ENCODE data around the gene USP15. TPM values are rescaled to one million over a fixed set of nuclear protein-coding genes. Genes with fewer than 3 reads are reported as not detected.

USP15 gene
- total and polyA plus RNA-seq, 8 donors = 42.2 to 107 (median 48.4) TPM

DNA sequence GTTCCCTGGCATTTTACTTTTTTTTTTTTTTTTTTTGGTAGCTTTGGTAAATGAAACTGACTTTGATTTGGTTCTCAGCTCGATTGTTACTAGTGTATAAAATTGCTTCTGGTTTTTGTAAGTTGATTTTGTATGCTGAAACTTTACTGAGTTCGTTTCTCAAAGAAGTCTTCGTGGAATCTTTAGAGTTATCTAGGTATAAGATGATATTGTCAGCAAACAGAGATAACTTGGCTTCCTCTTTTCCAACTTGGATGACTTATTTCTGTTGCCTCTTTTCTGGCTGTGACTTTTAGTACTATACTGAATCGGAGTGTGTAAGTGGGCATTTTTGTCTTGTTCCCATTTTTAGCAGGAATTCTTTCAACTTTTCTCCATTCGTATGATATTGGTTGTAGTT lies 28.1 kb downstream of the USP15 start:
- Histone ChIP-seq H3K4me3 (no peak overlapping the region), H3K27ac (no peak overlapping the region), H3K27me3 (no peaks in the 10 kb centered on the region), H3K9me3 (no peaks in the 10 kb centered on the region), H3K4me1 (peaks cover 0 to 46% of the 10 kb centered on the region in 2 donors), H3K36me3 (no peaks in the 10 kb centered on the region)
- intact Hi-C loops (cut with DNase I) = no loop called here
- no peak for DNase-seq
- TF ChIP-seq, protein P1, sequence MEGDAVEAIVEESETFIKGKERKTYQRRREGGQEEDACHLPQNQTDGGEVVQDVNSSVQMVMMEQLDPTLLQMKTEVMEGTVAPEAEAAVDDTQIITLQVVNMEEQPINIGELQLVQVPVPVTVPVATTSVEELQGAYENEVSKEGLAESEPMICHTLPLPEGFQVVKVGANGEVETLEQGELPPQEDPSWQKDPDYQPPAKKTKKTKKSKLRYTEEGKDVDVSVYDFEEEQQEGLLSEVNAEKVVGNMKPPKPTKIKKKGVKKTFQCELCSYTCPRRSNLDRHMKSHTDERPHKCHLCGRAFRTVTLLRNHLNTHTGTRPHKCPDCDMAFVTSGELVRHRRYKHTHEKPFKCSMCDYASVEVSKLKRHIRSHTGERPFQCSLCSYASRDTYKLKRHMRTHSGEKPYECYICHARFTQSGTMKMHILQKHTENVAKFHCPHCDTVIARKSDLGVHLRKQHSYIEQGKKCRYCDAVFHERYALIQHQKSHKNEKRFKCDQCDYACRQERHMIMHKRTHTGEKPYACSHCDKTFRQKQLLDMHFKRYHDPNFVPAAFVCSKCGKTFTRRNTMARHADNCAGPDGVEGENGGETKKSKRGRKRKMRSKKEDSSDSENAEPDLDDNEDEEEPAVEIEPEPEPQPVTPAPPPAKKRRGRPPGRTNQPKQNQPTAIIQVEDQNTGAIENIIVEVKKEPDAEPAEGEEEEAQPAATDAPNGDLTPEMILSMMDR (IDR thresholded peaks at IDR 0.05) = no peak
- ATAC-seq = no peak

DNA sequence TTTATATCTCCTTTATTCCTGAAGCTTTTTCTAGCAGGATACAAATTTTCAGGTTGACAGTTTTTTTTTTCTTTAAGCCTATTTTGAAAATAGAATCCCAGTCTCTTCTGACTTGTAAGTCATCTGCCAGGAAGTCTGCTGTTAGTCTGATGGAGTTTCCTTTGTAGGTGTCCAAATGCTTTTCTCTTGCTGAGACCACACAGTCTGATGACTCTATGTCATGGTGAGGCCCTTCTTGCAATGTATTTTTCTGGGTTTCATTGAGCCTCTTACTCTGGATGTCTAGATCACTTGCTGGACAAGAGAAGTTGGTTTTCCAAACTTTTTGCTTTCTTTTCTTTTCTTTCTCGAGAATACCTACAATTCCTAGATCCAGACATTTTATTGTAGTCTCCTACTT lies 30.6 kb downstream of the USP15 start:
- peaks cover 0 to 39% of the 10 kb centered on the region in 2 donors for H3K4me1 ChIP-seq
- DNase-seq (no peak), ATAC-seq (no peak)
- H3K27ac ChIP-seq = no peak overlapping the region
- no peak overlapping the region for H3K4me3 ChIP-seq
- no peaks in the 10 kb centered on the region for H3K27me3 ChIP-seq
- no peaks in the 10 kb centered on the region for H3K9me3 ChIP-seq
- intact Hi-C loops (cut with DNase I) = no loop called here
- peaks cover 0 to 13% of the 10 kb centered on the region in 2 donors for H3K36me3 ChIP-seq
- TF ChIP-seq, protein P1 (IDR thresholded peaks at IDR 0.05) = no peak

DNA sequence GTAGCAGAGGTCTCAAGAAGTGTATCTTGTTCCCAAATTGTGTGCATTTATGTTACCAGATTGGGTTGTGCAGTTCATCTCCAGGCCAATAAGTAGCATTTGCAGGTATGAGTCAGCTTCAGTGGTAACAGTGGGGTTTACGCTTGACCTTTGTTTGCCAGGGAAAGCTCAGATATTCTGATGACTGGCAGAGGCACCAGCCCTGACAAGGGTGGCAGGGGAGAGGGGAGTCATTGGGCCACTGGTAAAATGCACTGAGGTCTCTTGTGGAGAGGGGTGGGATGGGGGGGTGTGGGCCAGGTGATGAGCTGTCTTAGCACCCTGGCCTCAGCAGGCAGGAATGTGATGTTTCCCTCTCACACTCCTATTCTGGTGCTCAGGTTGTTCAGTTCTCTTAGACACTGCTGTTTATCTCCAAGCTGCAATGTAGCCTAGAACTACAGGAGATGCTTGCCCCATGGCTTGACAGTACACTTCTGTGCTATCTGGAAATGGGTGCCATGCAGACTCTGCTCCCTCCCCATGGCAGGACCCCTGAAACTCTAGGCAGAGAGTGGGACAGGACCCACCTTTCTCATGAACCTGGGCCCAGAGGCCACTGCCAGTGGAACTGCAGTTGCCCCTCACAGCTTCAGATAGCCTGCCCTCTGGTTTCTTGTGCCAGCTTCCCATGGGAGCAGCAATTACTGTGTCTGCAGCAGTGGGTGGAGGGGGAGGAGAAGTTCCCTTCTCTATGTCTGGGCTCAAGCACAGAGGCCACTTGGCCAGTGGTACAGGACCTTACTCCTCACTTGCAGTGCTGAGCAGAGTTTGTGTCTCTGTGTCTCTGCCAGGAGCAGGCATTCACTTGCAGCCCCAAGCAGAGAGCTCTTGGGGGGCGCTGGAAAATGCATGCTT lies 31.9 kb downstream of the USP15 start:
- H3K4me3 ChIP-seq = no peak overlapping the region
- peak in 1 of 4 donors; percentile 30 for DNase-seq
- ATAC-seq = peak; percentile 41
- no peaks in the 10 kb centered on the region for H3K27me3 ChIP-seq
- H3K4me1 ChIP-seq = peaks cover 0 to 44% of the 10 kb centered on the region in 2 donors
- no peaks in the 10 kb centered on the region for H3K9me3 ChIP-seq
- peaks cover 0 to 25% of the 10 kb centered on the region in 2 donors for H3K36me3 ChIP-seq
- TF ChIP-seq, protein P1 (IDR thresholded peaks at IDR 0.05) = no peak
- intact Hi-C loops (cut with DNase I) = no loop called here
- H3K27ac ChIP-seq = no peak overlapping the region

DNA sequence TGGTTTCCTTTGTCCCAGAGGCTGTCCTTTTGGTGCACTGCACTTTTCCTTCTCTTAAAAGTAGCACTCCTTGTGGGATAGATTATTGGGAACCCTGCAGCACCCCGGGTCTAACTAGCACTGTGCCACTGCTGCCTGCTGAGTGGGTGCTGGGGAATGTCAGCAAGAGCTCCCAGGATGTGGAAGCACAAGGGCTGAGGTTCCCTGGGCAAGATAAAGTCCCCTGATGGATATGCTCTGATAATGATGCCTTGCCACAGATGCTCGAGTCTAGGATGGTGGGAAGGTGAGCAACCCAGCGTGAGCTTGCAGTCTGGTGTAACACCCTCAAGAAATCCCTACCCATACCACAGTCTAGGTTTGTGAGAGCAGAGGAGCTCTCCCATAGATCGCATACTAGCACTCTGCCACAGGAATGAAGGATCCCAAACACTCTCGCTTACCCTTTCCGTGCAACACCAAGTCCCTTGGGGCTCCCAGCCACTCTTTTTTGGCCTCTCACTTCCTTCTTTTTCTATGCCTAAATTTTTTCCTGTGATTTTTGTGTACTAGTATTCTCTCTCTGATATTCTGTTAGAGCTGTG lies 32.6 kb downstream of the USP15 start:
- intact Hi-C loops (cut with DNase I) = no loop called here
- Histone ChIP-seq H3K9me3 (no peaks in the 10 kb centered on the region), H3K27me3 (no peaks in the 10 kb centered on the region), H3K36me3 (peaks cover 0 to 31% of the 10 kb centered on the region in 2 donors), H3K4me1 (peaks cover 0 to 44% of the 10 kb centered on the region in 2 donors), H3K4me3 (no peak overlapping the region), H3K27ac (no peak overlapping the region)
- DNase-seq = peak in 1 of 4 donors; percentile 6
- peak; percentile 32 for ATAC-seq
- TF ChIP-seq, protein P1 (IDR thresholded peaks at IDR 0.05) = no peak

DNA sequence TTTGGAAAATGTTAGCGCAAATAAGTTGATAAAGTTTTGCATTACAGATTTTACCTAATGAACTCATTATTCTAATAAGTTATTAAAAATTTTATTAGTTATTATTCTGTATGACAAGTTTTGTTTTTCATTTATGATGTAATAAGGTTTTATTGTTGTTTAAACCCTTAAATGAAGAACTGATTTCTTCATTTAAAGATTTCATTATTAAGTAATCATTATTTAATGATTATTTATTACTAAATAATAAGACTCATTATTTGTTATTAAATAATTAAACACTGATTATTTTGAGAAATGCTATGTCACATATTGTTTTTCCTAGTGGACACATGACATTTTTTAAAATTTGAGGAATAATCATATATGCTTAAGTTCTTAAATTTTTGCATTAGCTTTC lies 34.2 kb downstream of the USP15 start:
- no peaks in the 10 kb centered on the region for H3K9me3 ChIP-seq
- TF ChIP-seq, protein P1 (IDR thresholded peaks at IDR 0.05) = no peak
- DNase-seq (no peak), ATAC-seq (no peak)
- H3K27ac ChIP-seq = no peak overlapping the region
- peaks cover 0 to 41% of the 10 kb centered on the region in 2 donors for H3K4me1 ChIP-seq
- no peaks in the 10 kb centered on the region for H3K27me3 ChIP-seq
- H3K36me3 ChIP-seq = peaks cover 0 to 37% of the 10 kb centered on the region in 2 donors
- H3K4me3 ChIP-seq = no peak overlapping the region
- intact Hi-C loops (cut with DNase I) = no loop called here
